Kidney capillary endothelial cell (primary cell): Measurements from ENCODE around the gene IRF7.
"Not testable (repeated sequence)": the region's sequence is repeated elsewhere in the genome, so short reads cannot be mapped to it uniquely, and the experiment has no call there.

Experiments used
- DNase-seq: peaks from one replicate; pipeline ENCODE4 v3.0.0-alpha.2; 2018; ENCODE audit warnings: low spot score

IRF7 gene

GRCh38 chr11:581342-581741 is 34.4 kb downstream of the IRF7 start:
- no peak for DNase-seq

GRCh38 chr11:579830-580601 is 35.7 kb downstream of the IRF7 start:
- DNase-seq = no peak

- no peak for DNase-seq
Observed at GRCh38 chr11:578276-579035, 37.3 kb downstream of the IRF7 start.

GRCh38 chr11:577611-577894 is 38.2 kb downstream of the IRF7 start:
- DNase-seq = no peak

- no peak for DNase-seq
Observed at GRCh38 chr11:576811-577610, 38.7 kb downstream of the IRF7 start.

GRCh38 chr11:575996-576768 is 39.6 kb downstream of the IRF7 start, which contains the start of gene PHRF1:
Gene PHRF1 (plus strand): TSS chr11:576470. CDS start chr11:581513, 5,043 bp downstream.
- DNase-seq = peak; percentile 84

GRCh38 chr11:575313-575995 is 40.3 kb downstream of the IRF7 start:
- DNase-seq = no peak

GRCh38 chr11:574632-575312 is 41.0 kb downstream of the IRF7 start:
- no peak for DNase-seq

- not testable (repeated sequence) for DNase-seq
Observed at GRCh38 chr11:574031-574570, 41.6 kb downstream of the IRF7 start.

- no peak for DNase-seq
Observed at GRCh38 chr11:573146-573759, 42.5 kb downstream of the IRF7 start.

- no peak for DNase-seq
Observed at GRCh38 chr11:571802-572185, 44.0 kb downstream of the IRF7 start.

GRCh38 chr11:569158-569885 is 46.4 kb downstream of the IRF7 start:
- no peak for DNase-seq

- peak; percentile 84 for DNase-seq
Observed at GRCh38 chr11:568306-569157, 47.2 kb downstream of the IRF7 start.

- no peak for DNase-seq
Observed at GRCh38 chr11:567629-568292, 48.0 kb downstream of the IRF7 start.

- DNase-seq = no peak
Observed at GRCh38 chr11:567011-567628, 48.6 kb downstream of the IRF7 start.

- DNase-seq = no peak
Observed at GRCh38 chr11:565921-566509, 49.7 kb downstream of the IRF7 start.
